Activated effector memory CD4-positive, alpha-beta T cell treated with Interleukin-2 at 50 U/mL for 16 hours (primary cell): Measurements from ENCODE around the gene ROBO3.

Experiments
- DNase-seq: peaks from one replicate; pipeline ENCODE4 v3.0.0-alpha.2; 2020

The ROBO3 gene, protein sequence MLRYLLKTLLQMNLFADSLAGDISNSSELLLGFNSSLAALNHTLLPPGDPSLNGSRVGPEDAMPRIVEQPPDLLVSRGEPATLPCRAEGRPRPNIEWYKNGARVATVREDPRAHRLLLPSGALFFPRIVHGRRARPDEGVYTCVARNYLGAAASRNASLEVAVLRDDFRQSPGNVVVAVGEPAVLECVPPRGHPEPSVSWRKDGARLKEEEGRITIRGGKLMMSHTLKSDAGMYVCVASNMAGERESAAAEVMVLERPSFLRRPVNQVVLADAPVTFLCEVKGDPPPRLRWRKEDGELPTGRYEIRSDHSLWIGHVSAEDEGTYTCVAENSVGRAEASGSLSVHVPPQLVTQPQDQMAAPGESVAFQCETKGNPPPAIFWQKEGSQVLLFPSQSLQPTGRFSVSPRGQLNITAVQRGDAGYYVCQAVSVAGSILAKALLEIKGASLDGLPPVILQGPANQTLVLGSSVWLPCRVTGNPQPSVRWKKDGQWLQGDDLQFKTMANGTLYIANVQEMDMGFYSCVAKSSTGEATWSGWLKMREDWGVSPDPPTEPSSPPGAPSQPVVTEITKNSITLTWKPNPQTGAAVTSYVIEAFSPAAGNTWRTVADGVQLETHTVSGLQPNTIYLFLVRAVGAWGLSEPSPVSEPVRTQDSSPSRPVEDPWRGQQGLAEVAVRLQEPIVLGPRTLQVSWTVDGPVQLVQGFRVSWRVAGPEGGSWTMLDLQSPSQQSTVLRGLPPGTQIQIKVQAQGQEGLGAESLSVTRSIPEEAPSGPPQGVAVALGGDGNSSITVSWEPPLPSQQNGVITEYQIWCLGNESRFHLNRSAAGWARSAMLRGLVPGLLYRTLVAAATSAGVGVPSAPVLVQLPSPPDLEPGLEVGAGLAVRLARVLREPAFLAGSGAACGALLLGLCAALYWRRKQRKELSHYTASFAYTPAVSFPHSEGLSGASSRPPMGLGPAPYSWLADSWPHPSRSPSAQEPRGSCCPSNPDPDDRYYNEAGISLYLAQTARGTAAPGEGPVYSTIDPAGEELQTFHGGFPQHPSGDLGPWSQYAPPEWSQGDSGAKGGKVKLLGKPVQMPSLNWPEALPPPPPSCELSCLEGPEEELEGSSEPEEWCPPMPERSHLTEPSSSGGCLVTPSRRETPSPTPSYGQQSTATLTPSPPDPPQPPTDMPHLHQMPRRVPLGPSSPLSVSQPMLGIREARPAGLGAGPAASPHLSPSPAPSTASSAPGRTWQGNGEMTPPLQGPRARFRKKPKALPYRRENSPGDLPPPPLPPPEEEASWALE (N-terminal part only)

DNA sequence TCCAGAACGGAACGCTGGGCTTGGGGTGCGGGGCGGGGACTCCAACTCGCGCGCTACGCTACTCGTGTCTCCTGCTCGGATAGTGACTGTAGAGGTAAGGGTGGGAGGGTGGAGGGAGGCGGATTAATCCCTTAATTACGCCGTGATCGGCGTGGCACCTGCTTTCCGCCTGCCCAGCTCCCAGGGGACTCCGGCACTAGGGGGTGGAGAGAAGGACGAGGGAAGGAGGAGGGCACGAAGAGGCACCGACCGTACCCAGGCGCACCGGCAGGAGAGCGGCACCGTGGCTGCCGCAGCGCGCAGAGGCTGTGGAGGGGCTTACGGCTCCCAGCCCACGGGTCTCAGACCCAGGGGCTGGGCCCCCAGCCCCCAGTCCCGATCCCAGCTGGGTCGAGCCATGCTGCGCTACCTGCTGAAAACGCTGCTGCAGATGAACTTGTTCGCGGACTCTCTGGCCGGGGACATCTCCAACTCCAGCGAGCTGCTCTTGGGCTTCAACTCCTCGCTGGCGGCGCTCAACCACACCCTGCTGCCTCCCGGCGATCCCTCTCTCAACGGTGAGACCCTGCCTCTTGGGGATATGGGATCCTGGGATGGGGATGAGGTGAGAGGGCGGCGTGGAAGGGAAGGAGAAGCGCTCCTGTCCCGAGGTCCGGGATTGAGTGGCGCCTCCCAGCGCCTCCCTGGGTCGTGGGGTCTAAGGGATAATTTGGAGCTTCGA lies at the start of gene ROBO3:
Gene ROBO3, plus strand, starts transcription at position 252 of the 721 bp plus-strand sequence. Its CDS starts 146 bp downstream, at position 398.
- no peak for DNase-seq

- DNase-seq: no peak
Observed at GRCh38 chr11:124817036-124817435, 48.2 kb upstream of the ROBO3 start.

DNA sequence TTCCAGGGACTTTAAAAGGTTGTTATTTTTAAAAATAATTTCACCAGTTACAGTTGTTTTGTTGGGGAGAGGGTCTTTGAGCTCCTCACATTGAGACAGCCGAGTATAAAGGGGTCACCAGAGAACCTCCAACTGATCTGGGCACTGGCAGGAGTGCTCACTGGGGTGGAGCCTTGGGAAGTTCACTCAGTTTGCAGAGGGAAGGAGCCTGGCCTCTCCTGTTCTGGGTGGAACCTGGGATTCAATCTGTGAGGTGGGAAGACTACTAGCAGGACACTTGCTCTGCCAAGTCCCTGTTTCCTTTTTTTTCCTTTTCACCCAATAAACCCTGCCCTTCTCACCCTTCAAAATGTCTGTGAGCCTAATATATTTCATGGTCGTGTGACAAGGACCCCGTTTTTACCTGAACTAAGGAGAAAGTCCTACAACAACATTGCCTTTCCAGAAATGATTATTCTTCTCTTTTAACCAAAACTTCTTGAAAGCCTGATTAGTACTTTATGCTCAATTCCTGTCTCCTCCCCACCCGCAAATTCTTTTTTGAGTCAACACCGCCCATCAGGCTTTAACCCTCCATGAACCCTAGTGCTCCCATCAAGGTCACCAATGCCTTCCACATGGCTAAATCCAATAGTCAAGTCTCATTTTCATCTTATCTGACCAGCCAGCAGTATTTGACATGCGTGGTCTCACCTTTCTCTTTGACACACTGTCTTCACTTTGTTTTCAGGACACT lies 43.1 kb upstream of the ROBO3 start:
- DNase-seq: no peak

- no peak for DNase-seq
Observed at GRCh38 chr11:124823512-124824376, 41.5 kb upstream of the ROBO3 start.

GRCh38 chr11:124825876-124826275 lies 39.4 kb upstream of the ROBO3 start:
- DNase-seq: no peak

GRCh38 chr11:124829986-124830385 lies 35.2 kb upstream of the ROBO3 start:
- DNase-seq: no peak

- no peak for DNase-seq
Observed at GRCh38 chr11:124830749-124831148, 34.5 kb upstream of the ROBO3 start.

DNA sequence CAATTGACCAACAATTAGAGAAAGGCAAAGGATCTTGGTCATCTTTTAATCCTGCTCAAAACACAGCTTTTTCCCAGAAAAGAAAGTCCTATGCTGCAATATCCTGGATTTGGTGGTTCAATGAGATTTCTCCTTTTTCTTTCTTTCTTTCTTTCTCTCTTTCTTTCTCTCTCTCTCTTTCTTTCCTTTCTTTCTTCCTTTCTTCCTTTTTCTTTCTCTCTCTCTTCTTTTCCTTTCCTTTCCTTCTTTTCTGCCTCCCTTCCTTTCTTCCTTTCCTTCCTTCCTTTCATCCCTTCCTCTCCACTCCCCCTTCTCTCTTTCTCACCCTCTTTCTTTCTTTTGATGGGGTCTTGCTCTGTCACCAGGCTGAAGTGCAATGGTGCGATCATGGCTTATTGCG lies 33.3 kb upstream of the ROBO3 start:
- no peak for DNase-seq

DNA sequence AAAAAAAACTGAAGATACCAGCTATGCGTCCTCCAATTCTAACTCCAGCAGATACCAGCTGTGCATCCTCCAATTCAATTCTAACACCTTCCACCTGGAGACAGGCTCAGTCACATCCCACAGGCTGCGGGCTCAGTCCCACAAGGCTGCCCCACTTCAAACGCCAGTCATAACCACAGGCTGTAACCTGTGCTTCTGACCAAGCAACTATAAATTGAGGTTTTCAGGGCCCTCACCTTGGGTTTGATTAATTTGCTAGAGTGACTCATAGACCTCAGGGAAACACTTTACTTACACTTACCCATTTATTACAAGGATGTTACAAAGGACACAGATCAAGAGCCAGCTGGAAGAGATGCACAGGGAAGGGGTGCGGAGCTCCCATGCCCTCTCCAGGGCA lies 32.7 kb upstream of the ROBO3 start:
- no peak for DNase-seq

DNA sequence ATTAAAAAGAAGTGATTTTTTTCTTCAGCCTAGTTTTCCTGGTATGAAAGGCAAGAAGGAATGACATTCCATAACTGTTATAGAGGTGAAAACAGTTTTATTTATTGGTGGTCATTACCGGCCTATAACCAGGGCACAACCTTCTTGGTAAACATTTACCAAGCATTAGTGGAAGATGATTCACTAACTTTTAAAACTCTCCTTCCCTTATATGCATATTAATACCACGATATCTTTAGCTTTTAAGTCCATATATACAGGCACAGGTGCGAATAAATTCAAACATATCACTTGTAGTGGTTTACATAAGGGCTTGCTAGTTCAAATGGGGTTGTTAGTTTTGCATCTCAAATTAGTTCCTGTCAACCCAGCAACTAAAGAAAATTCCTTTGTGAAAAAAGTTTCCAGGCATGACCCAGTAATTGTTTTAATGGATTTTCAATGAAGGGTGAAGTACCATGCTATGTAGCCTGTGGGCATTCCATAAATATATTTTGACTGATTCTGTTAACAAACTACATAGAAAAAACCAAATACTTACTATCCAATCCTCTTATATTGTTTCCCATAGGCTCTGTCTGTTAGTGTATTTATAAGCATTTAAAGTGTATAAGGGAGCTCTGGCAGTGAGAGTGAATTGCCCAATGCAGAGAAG lies 30.6 kb upstream of the ROBO3 start:
- DNase-seq: no peak

DNA sequence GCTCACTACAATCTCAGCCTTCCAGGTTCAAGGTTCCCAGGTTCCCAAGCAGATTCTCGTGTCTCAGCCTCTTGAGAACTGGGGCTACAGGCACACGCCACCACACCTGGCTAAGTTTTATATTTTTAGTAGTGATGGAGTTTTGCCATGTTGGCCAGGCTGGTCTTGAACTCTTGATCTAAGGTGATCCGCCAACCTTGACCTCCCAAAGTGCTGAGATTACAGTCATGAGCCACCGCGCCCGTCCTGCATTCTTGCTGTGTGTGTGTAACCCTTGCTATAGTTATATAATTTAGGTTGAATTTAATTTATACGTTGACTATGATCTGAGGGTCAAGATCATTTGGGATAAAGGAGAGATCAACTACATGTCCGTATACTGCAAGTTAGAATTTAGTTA lies 29.3 kb upstream of the ROBO3 start:
- DNase-seq: no peak

DNA sequence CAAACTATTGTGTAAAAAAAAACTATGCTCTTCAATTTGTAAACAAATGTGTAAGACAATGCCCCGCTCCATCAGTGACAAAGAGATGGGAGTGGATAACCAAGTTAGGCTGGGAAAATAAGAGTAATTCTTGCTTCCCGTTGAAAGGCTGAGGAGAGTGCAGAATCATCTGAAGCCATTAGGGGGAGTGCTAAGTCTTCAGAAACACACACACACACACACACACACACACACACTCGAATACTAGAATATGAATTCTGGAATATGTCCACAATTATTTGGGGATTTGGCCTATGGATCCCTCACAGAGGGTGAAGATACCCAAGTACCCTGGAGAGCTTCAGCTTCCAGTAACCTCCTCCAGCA lies 27.8 kb upstream of the ROBO3 start:
- no peak for DNase-seq

DNA sequence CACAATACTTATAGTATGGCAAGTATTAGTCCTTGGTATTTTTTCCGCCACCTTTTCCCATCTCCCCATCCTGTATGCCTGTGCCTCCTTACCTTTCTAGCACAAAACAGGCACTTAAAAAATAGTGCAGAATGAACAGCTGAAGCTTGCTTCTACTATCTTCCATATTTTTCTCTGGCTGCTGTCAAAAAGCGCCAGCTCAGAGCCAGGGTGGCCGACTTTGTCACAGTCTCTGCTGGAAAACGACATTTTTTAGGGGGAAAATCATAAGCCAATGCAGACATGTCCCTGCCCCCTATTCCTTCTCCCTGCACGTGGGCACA lies 26.5 kb upstream of the ROBO3 start:
- DNase-seq: no peak

DNA sequence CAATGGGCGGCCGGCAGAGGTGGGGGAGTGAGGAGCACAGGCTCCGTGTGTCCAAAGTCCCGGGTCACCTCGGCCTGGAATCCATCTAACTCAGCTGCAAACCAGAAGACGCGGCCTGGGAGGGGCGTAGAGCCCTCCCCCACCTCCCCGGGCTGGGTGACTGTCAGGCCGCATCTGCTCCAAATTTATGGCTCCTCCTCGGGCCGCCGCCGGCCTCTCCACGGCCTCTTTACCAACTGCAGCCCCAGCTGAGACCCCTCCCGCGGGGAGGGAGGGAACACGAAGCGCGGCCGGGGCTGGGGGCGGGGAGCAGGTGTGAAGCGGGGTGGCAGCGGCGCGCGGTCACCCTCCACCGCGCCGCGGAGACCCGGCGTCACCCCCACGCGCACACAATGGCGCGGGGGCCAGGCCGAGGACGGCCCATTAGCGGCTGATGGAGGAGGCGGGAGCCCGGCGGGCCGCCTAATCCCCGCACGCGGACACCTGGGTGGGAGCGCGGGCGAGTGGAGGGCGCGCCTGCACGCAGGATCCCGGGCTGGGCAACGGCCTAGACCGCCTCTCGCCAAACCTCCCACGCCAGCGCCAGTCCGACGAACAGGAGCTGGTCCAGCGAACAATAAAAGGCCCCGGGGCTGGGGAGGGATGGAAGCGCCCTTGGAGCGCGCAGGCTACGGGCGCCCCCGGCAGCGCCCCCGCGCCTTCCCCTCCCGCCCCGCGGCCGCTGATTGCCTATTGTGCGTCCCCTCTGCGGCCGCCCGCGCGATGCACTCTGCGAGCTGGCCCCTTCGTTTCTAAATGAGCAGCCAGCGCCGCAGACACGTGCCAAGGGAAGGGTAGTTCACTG lies 25.9 kb upstream of the ROBO3 start:
- no peak for DNase-seq

- DNase-seq: no peak
Observed at GRCh38 chr11:124839972-124840621, 25.1 kb upstream of the ROBO3 start.

DNA sequence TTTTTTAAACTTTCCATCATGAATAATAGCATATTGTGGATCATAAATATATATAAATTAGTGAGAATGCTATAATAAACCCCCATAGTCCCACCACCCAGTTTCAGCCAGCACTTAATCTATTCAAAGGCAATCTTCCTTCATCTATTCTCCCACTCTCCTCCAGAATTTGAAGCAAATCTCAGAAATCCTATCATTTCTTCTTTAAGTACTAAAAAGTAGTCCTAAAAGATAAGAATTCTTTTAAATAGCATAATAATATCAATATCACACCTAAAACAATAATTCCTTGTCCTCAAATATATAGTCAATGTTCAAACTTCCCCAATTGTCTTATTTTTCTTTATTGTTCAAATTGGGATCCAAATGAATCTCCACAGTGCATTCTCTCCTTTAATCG lies 24.6 kb upstream of the ROBO3 start:
- no peak for DNase-seq

DNA sequence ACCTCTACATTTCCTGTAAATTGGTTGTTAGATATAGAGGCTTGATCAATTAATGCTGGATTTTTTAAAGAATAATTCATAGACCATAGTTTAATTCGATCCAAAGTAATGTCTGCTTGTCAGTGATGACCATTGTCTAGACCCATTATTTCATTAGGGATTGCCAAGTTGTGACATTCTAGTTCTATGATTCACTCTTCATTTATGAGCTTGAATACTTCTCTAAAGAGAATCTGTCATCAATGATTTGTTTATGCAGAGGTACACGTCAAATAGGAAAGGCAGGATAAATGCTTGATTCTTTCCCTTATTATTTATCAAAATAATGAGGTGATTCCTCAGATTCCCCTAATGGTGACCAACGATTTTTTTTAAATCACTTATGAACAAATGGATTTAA lies 24.0 kb upstream of the ROBO3 start:
- no peak for DNase-seq

- no peak for DNase-seq
Observed at GRCh38 chr11:124841840-124842239, 23.4 kb upstream of the ROBO3 start.

DNA sequence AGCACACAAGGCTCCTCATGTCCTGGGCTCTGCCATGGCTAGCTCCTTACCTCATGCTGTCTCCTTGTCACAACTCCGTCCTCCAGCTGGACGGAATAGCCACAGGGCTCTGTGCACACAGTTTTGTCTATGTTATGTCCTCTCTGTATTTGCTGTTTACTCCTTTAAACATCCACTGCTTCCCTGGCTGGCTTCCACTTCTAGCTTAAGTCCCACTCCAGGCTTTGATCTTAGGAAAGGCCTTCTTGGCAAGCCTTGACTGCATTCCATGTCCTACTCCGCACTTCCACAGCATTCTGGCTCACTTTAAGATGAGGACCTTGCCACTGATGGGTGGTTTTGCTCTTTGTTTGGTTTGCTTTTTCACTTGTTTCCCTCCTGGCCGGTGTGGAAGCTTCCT lies 22.9 kb upstream of the ROBO3 start:
- DNase-seq: no peak
